RKO (cell line): ENCODE data around the gene KLHL10.
"Not testable (repeated sequence)": the region's sequence is repeated elsewhere in the genome, so short reads cannot be mapped to it uniquely, and the experiment has no call there.

Experiments used
- DNase-seq: peaks from one replicate; pipeline ENCODE4 v3.0.0-alpha.2; 2016; ENCODE audit warnings: low spot score

The KLHL10 gene

GRCh38 chr17:41851382-41851781 is 13.8 kb downstream of the KLHL10 start:
- not testable (repeated sequence) for DNase-seq

- DNase-seq = no peak
Observed at GRCh38 chr17:41860254-41860931, 22.8 kb downstream of the KLHL10 start.

GRCh38 chr17:41863074-41863848 is 25.6 kb downstream of the KLHL10 start:
- DNase-seq = no peak

GRCh38 chr17:41864498-41864835 is 26.8 kb downstream of the KLHL10 start:
- no peak for DNase-seq

- peak; percentile 92 for DNase-seq
Observed at GRCh38 chr17:41864836-41865595, 27.4 kb downstream of the KLHL10 start, which contains the start of gene KLHL11. TSS of gene KLHL11 (minus strand) at chr17:41865423. CDS start at chr17:41865370, 53 bp downstream.

- no peak for DNase-seq
Observed at GRCh38 chr17:41865596-41865893, 27.9 kb downstream of the KLHL10 start.

GRCh38 chr17:41868568-41868967 is 30.9 kb downstream of the KLHL10 start:
- no peak for DNase-seq

- no peak for DNase-seq
Observed at GRCh38 chr17:41869426-41869825, 31.8 kb downstream of the KLHL10 start.

GRCh38 chr17:41870097-41870496 is 32.5 kb downstream of the KLHL10 start:
- DNase-seq = no peak

- DNase-seq = no peak
Observed at GRCh38 chr17:41870627-41871026, 33.0 kb downstream of the KLHL10 start.

GRCh38 chr17:41871789-41872188 is 34.2 kb downstream of the KLHL10 start:
- no peak for DNase-seq

- no peak for DNase-seq
Observed at GRCh38 chr17:41873559-41874292, 36.1 kb downstream of the KLHL10 start.

- not testable (repeated sequence) for DNase-seq
Observed at GRCh38 chr17:41874293-41874670, 36.7 kb downstream of the KLHL10 start.

- no peak for DNase-seq
Observed at GRCh38 chr17:41880130-41880529, 42.5 kb downstream of the KLHL10 start.

GRCh38 chr17:41882756-41883155 is 45.1 kb downstream of the KLHL10 start:
- DNase-seq = no peak

GRCh38 chr17:41885733-41886132 is 48.1 kb downstream of the KLHL10 start:
- DNase-seq = peak; percentile 47

GRCh38 chr17:41888332-41888965 is 50.8 kb downstream of the KLHL10 start:
- no peak for DNase-seq

- DNase-seq = no peak
Observed at GRCh38 chr17:41891135-41892020, 53.8 kb downstream of the KLHL10 start.

GRCh38 chr17:41892021-41892376 is 54.4 kb downstream of the KLHL10 start:
- DNase-seq = no peak

- DNase-seq = no peak
Observed at GRCh38 chr17:41893384-41893783, 55.8 kb downstream of the KLHL10 start.

GRCh38 chr17:41894791-41895331 is 57.2 kb downstream of the KLHL10 start:
- peak; percentile 30 for DNase-seq
